Adrenal gland (tissue), 12 donors: ENCODE data around the gene MRC2. TPM values are rescaled to one million over a fixed set of nuclear protein-coding genes. Genes with fewer than 3 reads are reported as not detected.

Source experiments
- DNase-seq, 7 donors: peaks; one replicate each; pipeline ENCODE4 v3.0.0-alpha.2; 2019 to 2020
- H3K27ac ChIP-seq, 5 donors: fragments of 200-600 bp; sonication (generic) in 4 of 5; 1 replicate in 3 of 5; 2 replicates in 2 of 5; pipeline versions ENCODE4 v1.5.1 to v1.8.0; 2016 to 2020; ENCODE audit warnings: mild to moderate bottlenecking in 1 of 5
- H3K27me3 ChIP-seq: fragments of 200-600 bp; 2 replicates; pipeline ENCODE4 v1.8.0; 2021
- H3K36me3 ChIP-seq, 2 donors: fragments of 200-600 bp; replicated peaks in 1 of 2; 1 replicate in 1 of 2; 2 replicates in 1 of 2; pipeline versions ENCODE4 v1.5.1 to v1.8.0; 2018 to 2022
- H3K4me1 ChIP-seq, 2 donors: fragments of 200-600 bp; replicated peaks in 1 of 2; 1 replicate in 1 of 2; 2 replicates in 1 of 2; pipeline versions ENCODE4 v1.5.1 to v1.8.0; 2018 to 2021
- H3K4me3 ChIP-seq, 4 donors: fragments of 200-600 bp; sonication (generic) in 3 of 4; one replicate each; pipeline ENCODE4 v1.5.1; 2016 to 2018
- H3K9me3 ChIP-seq, 3 donors: fragments of 200-600 bp; sonication (generic) in 1 of 3; replicated peaks in 1 of 3; 1 replicate in 2 of 3; 2 replicates in 1 of 3; pipeline versions ENCODE4 v1.5.1 to v1.8.0; 2016 to 2021
- CTCF ChIP-seq, 6 experiments: fragments of 450-650 bp in 4 of 6; fragments of 200-600 bp in 2 of 6; sonication (generic) in 1 of 6; IDR thresholded peaks; 1 replicate in 5 of 6; 2 replicates in 1 of 6; pipeline versions ENCODE4 v1.5.1 to v1.8.0; 2016 to 2021; ENCODE audit warnings: antibody characterized with exemption in 6 of 6, mild to moderate bottlenecking in 2 of 6, moderate library complexity in 1 of 6
- POLR2A ChIP-seq, 2 donors: fragments of 450-650 bp; IDR thresholded peaks; one replicate each; pipeline ENCODE4 v1.6.1; 2017; ENCODE audit warnings: antibody characterized with exemption in 2 of 2, mild to moderate bottlenecking in 2 of 2, moderate library complexity in 1 of 2
- WGBS, 4 donors: extraction: QIAGEN DNeasy Blood & Tissue Kit in 2 of 4; methylation state at CpG; one replicate each; pipeline versions ENCODE4 v1.1.5 to v1.1.7; 2013 to 2017; 5-methylcytosine and 5-hydroxymethylcytosine counted together
- intact Hi-C, 2 donors: fragments of 100-400 bp; cut with DNase I; formaldehyde crosslinking; loops; one replicate each; pipeline versions ENCODE4 v1.14.1 to v1.15.0; 2022 to 2023
- polyA plus RNA-seq, 3 donors: library from polyadenylated mRNA; stranded (reverse); fragments of 200-250 nt in 2 of 3; fragments of 350-450 nt in 1 of 3; fragmentation: Illumina TruSeq in 1 of 3; extraction: RNeasy Lipid Tissue Mini Kit (QIAGEN cat#74804) in 1 of 3; gene quantifications; one replicate each; pipeline ENCODE4 v1.2.3, GENCODE V29; 2013 to 2014
- total RNA-seq, 9 donors: library from RNA; depleted of rRNA in 4 of 9; stranded (reverse); fragments of >200 nt in 4 of 9; fragments of 120-200 nt in 1 of 9; fragmentation: NEBNext Ultra II Directional in 1 of 9; extraction: Animal tissue kit (Norgen Biotek cat#: 25700) in 1 of 9; gene quantifications; one replicate each; pipeline versions ENCODE4 v1.1.0 to v1.2.4, GENCODE V29; 2013 to 2023
- donor health status: healthy with polysubstance abuse.
- donor health status: Bipolar disorder and iron deficiency.
- donor health status: DM: yes; HTN: yes; CAD: no.
- donor health status: DM: no; HTN: no; CAD: no.
- donor health status: DM: no; HTN: no; CAD: no.
- donor health status: DM: yes; HTN: yes; CAD: no.

MRC2 gene
- total and polyA plus RNA-seq, 12 donors, result 5.2 to 68.3 (median 29.6) TPM

- Histone ChIP-seq H3K4me1 (peaks cover 10 to 14% of the 10 kb centered on the region in 2 donors), H3K27ac (peak overlapping the region in 4 of 5 donors; percentile 36 to 90 (median 58)), H3K27me3 (no peaks in the 10 kb centered on the region), H3K4me3 (peak overlapping the region in 2 of 4 donors; percentile 28 to 36), H3K9me3 (no peaks in the 10 kb centered on the region), H3K36me3 (no peaks in the 10 kb centered on the region)
- no peak for TF ChIP-seq CTCF (IDR thresholded peaks at IDR 0.05)
- no peak for TF ChIP-seq POLR2A (IDR thresholded peaks at IDR 0.05)
- intact Hi-C loops, result no loop called here
- 9 to 20% (median 16%) methylated on average over 12 to 30 of the region's 30 CpGs for WGBS, 4 donors
- DNase-seq, result peak; percentile 33 to 71 (median 44)
Observed at GRCh38 chr17:62653002-62653825, 25.7 kb downstream of the MRC2 start.

- no peaks in the 10 kb centered on the region for H3K9me3 ChIP-seq
- WGBS, 4 donors, result 37 to 56% (median 46%) methylated on average over 18 to 19 of the region's 19 CpGs
- peaks cover 10 to 14% of the 10 kb centered on the region in 2 donors for H3K4me1 ChIP-seq
- TF ChIP-seq POLR2A (IDR thresholded peaks at IDR 0.05), result no peak
- TF ChIP-seq CTCF (IDR thresholded peaks at IDR 0.05), result no peak
- intact Hi-C loops, result no loop called here
- H3K27me3 ChIP-seq, result no peaks in the 10 kb centered on the region
- peak overlapping the region in 4 of 5 donors; percentile 44 to 90 (median 58) for H3K27ac ChIP-seq
- H3K4me3 ChIP-seq, result no peak overlapping the region
- DNase-seq, result peak in 6 of 7 donors; percentile 44 to 76 (median 54)
- no peaks in the 10 kb centered on the region for H3K36me3 ChIP-seq
Observed at GRCh38 chr17:62653826-62654761, 26.6 kb downstream of the MRC2 start.

- H3K27ac ChIP-seq, result peak overlapping the region in 1 of 5 donors; percentile 65
- peaks cover 10 to 14% of the 10 kb centered on the region in 2 donors for H3K4me1 ChIP-seq
- no peaks in the 10 kb centered on the region for H3K27me3 ChIP-seq
- no peak for TF ChIP-seq CTCF (IDR thresholded peaks at IDR 0.05)
- TF ChIP-seq POLR2A (IDR thresholded peaks at IDR 0.05), result no peak
- WGBS, 4 donors, result 66 to 78% (median 74%) methylated on average over 6 of the region's 6 CpGs
- no peak for DNase-seq
- H3K4me3 ChIP-seq, result no peak overlapping the region
- intact Hi-C loops, result no loop called here
- H3K9me3 ChIP-seq, result no peaks in the 10 kb centered on the region
- no peaks in the 10 kb centered on the region for H3K36me3 ChIP-seq
Observed at GRCh38 chr17:62655656-62656055, 28.2 kb downstream of the MRC2 start.

GRCh38 chr17:62656446-62656845 lies 29.0 kb downstream of the MRC2 start:
- TF ChIP-seq CTCF (IDR thresholded peaks at IDR 0.05) (no peak), POLR2A (IDR thresholded peaks at IDR 0.05) (no peak)
- Histone ChIP-seq H3K27me3 (no peaks in the 10 kb centered on the region), H3K36me3 (no peaks in the 10 kb centered on the region), H3K9me3 (no peaks in the 10 kb centered on the region), H3K27ac (peak overlapping the region in 1 of 5 donors; percentile 65), H3K4me3 (no peak overlapping the region), H3K4me1 (peaks cover 10 to 14% of the 10 kb centered on the region in 2 donors)
- DNase-seq, result no peak
- 47 to 80% (median 54%) methylated on average over 1 of the region's 1 CpG for WGBS, 4 donors
- intact Hi-C loops, result no loop called here
